ENCODE data around the gene ANKRD34A. TPM values are rescaled to one million over a fixed set of nuclear protein-coding genes. Genes with fewer than 3 reads are reported as not detected.

Gene ANKRD34A
- total RNA-seq, 2 experiments from 2014 or later = 0.42 to 0.47 TPM

DNA sequence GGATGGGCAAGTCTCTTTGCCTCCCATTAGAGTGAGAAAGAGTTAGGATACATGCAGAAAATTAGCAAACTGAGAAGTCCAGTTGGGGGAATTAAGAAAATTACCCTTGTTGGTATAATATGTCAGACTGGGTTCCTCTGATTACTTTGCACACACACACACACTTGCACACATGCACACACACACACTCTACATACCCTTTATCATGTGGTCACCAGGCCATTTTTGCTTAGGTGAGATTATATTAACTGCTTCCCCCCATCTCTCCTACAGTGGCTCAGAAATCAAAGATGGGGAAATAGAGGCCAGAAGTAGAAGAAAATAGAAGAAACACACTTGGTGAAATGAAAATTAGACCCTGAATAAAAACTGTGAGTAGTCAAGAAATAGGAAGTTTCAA is 5.6 kb downstream of the ANKRD34A start:
- no peaks in the 10 kb centered on the region for H3K9me3 Mint-ChIP-seq
- no peak for DNase-seq
- H3K4me3 Mint-ChIP-seq = peak overlapping the region; percentile 96
- H3K4me1 Mint-ChIP-seq (ENCODE audit: low read depth) = peaks cover 79% of the 10 kb centered on the region
- Histone ChIP-seq H3K4me3 (ENCODE audit: low read length) (no peak overlapping the region), H3K27ac (ENCODE audit: low read depth in 1 of 2, low read length in 2 of 2) (peak overlapping the region in 1 of 2 donors; percentile 11), H3K27me3 (ENCODE audit: control insufficient read depth in 1 of 2, insufficient read depth in 2 of 2, low read length in 2 of 2) (no peaks in the 10 kb centered on the region), H3K4me1 (ENCODE audit: insufficient read depth, low read length) (peaks cover 74% of the 10 kb centered on the region), H3K9me3 (ENCODE audit: control insufficient read depth in 1 of 2, insufficient read depth in 1 of 2, low read length in 2 of 2) (no peaks in the 10 kb centered on the region), H3K36me3 (ENCODE audit: insufficient read depth, low read length) (peaks cover 4% of the 10 kb centered on the region)
- peaks cover 21% of the 10 kb centered on the region for H3K36me3 Mint-ChIP-seq (ENCODE audit: low read depth)
- intact Hi-C loops (cut with DNase I, micrococcal nuclease) = loop anchor here (1.0 to 5.0 kb wide), 4 partner anchors 31 to 1584 kb away; partner anchors contain the start of genes PEX11B (in 2 of the 2), BCL9 (in 1 of the 2), PIAS3 (in 1 of the 2) and RBM8A (in 1 of the 2)
- peak overlapping the region; percentile 87 for H3K27ac Mint-ChIP-seq
- no peaks in the 10 kb centered on the region for H3K27me3 Mint-ChIP-seq
- ATAC-seq (ENCODE audit: poor library complexity) = no peak
- no peak for TF ChIP-seq CTCF (IDR thresholded peaks at IDR 0.05)
- POLR2A ChIA-PET = interaction anchor here (1.1 to 8.8 kb wide), 21 partner anchors 7 to 134 kb away, joined by 3 to 213 read pairs (median 7); partner anchors contain the start of genes ANKRD34A, ANKRD35, NUDT17 and PEX11B
- CTCF ChIA-PET = interaction anchor here (1.4 to 3.8 kb wide), 3 partner anchors 18 to 67 kb away, joined by 5 to 19 read pairs (median 11); partner anchors contain the start of gene RBM8A

DNA sequence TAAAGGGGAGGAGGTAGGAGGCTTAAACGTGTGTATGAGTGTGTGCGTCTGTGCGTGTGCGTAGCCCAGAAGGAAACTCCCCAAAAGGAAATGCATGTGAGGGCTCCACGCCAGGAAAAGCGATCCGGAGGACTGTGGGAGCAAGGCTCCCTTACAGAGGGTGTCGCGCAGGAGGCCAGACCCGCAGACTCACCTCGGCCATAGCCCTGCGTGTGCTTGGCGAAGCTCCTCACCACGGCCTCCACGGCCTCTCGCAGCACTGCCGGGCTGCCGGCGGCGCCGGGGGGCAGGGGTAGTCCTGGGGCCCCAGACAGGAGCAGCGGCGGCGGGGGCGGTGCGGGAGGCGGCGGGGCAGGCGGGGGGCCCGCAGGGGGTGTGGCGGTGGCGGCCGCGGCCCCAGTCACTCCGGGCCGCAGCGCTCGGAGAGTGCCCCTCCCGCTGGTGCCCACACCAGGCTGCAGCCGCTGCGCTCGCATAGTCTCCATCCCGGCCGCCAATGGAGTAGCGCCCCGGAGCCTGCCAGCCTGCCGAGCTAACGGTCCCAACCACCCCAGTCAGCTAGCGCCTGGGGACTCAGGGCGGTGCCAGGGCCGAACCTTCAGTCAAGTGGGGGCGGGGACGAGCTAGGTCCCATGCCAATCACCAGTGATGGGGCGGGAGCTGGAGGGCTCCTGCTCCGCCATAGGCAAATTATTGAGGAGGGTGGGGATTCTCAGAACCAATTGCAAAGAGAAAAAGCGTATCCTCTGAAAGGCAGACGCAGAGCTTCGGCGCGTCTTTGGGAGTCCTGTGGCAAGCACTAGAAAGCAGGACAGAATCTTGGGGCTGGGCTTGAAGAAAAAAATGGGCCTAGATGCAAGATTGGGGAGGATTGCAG is 6.7 kb downstream of the ANKRD34A start, which contains the start of gene LIX1L:
TSS of gene LIX1L (minus strand) at position 575 of the 877 bp plus-strand sequence. CDS start at position 485, 90 bp downstream.
- Histone ChIP-seq H3K27ac (ENCODE audit: low read depth in 1 of 2, low read length in 2 of 2) (peak within 1 kb of the TSS; percentile 75 to 76), H3K36me3 (ENCODE audit: insufficient read depth, low read length) (peaks cover 10% of the 10 kb centered on the region), H3K27me3 (ENCODE audit: control insufficient read depth in 1 of 2, insufficient read depth in 2 of 2, low read length in 2 of 2) (no peaks in the 10 kb centered on the region), H3K9me3 (ENCODE audit: control insufficient read depth in 1 of 2, insufficient read depth in 1 of 2, low read length in 2 of 2) (no peaks in the 10 kb centered on the region), H3K4me3 (ENCODE audit: low read length) (peak within 1 kb of the TSS; percentile 83), H3K4me1 (ENCODE audit: insufficient read depth, low read length) (peaks cover 66% of the 10 kb centered on the region)
- H3K4me3 Mint-ChIP-seq = peak within 1 kb of the TSS; percentile 96
- H3K27ac Mint-ChIP-seq = peak within 1 kb of the TSS; percentile 87
- CTCF ChIA-PET = interaction anchor here (0.7 to 3.8 kb wide), 6 partner anchors 10 to 112 kb away, joined by 3 to 19 read pairs (median 6); partner anchors contain the start of genes NUDT17 and RBM8A
- H3K36me3 Mint-ChIP-seq (ENCODE audit: low read depth) = peaks cover 27% of the 10 kb centered on the region
- H3K27me3 Mint-ChIP-seq = no peaks in the 10 kb centered on the region
- ATAC-seq (ENCODE audit: poor library complexity) (peak; percentile 86), DNase-seq (peak; percentile 87 to 98 (median 93))
- intact Hi-C loops (cut with DNase I, micrococcal nuclease) = loop anchor here (1.0 to 5.0 kb wide), 4 partner anchors 30 to 1585 kb away; partner anchors contain the start of genes PEX11B (in 2 of the 2), RBM8A (in 2 of the 2), BCL9 (in 1 of the 2) and PIAS3 (in 1 of the 2)
- POLR2A ChIA-PET = interaction anchor here (0.9 to 8.8 kb wide), 32 partner anchors 8 to 133 kb away, joined by 3 to 213 read pairs (median 7); partner anchors contain the start of genes ANKRD34A, ANKRD35, NUDT17 and PEX11B
- TF ChIP-seq CTCF (IDR thresholded peaks at IDR 0.05) = no peak
- H3K4me1 Mint-ChIP-seq (ENCODE audit: low read depth) = peaks cover 76% of the 10 kb centered on the region
- H3K9me3 Mint-ChIP-seq = no peaks in the 10 kb centered on the region

GRCh38 chr1:145956781-145957442 is 7.5 kb downstream of the ANKRD34A start:
- no peaks in the 10 kb centered on the region for H3K27me3 Mint-ChIP-seq
- POLR2A ChIA-PET = interaction anchor here (1.0 to 8.8 kb wide), 20 partner anchors 9 to 132 kb away, joined by 3 to 213 read pairs (median 13); partner anchors contain the start of genes ANKRD34A, PEX11B, PIAS3 and POLR3C
- Histone ChIP-seq H3K4me3 (ENCODE audit: low read length) (peak overlapping the region; percentile 83), H3K9me3 (ENCODE audit: control insufficient read depth in 1 of 2, insufficient read depth in 1 of 2, low read length in 2 of 2) (no peaks in the 10 kb centered on the region), H3K27me3 (ENCODE audit: control insufficient read depth in 1 of 2, insufficient read depth in 2 of 2, low read length in 2 of 2) (no peaks in the 10 kb centered on the region), H3K4me1 (ENCODE audit: insufficient read depth, low read length) (peaks cover 59% of the 10 kb centered on the region), H3K27ac (ENCODE audit: low read depth in 1 of 2, low read length in 2 of 2) (peak overlapping the region; percentile 75 to 76), H3K36me3 (ENCODE audit: insufficient read depth, low read length) (peaks cover 15% of the 10 kb centered on the region)
- intact Hi-C loops (cut with DNase I, micrococcal nuclease) = loop anchor here (1.0 to 5.0 kb wide), 3 partner anchors 30 to 1585 kb away; partner anchors contain the start of genes PEX11B (in 2 of the 2), BCL9 (in 1 of the 2) and RBM8A (in 1 of the 2)
- CTCF ChIA-PET = interaction anchor here (3.8 kb wide), 1 partner anchor 30 kb away, joined by 19 read pairs; the partner anchor contains the start of gene RBM8A
- H3K9me3 Mint-ChIP-seq = no peaks in the 10 kb centered on the region
- H3K36me3 Mint-ChIP-seq (ENCODE audit: low read depth) = peaks cover 32% of the 10 kb centered on the region
- H3K4me1 Mint-ChIP-seq (ENCODE audit: low read depth) = peaks cover 76% of the 10 kb centered on the region
- H3K4me3 Mint-ChIP-seq = peak overlapping the region; percentile 96
- peak overlapping the region; percentile 87 for H3K27ac Mint-ChIP-seq
- TF ChIP-seq CTCF (IDR thresholded peaks at IDR 0.05) = no peak
- peak in 4 of 14 experiments; percentile 19 to 50 (median 44) for DNase-seq
- no peak for ATAC-seq (ENCODE audit: poor library complexity)

Measured in CD4-positive, alpha-beta T cell (primary cell).